Immature natural killer cell (primary cell): ENCODE measurements around the gene GLP1R. TPM values are rescaled to one million over a fixed set of nuclear protein-coding genes. Genes with fewer than 3 reads are reported as not detected.

Experiments used
- DNase-seq, 3 donors: peaks; one replicate each; pipeline ENCODE4 v3.0.0; 2022; ENCODE audit warnings: mixed read lengths in 1 of 3
- H3K27ac Mint-ChIP-seq, 6 donors: one replicate each; pipeline ENCODE4 v1.8.0; 2020; ENCODE audit warnings: mixed read lengths in 6 of 6, mild to moderate bottlenecking in 5 of 6, inconsistent platforms in 4 of 6, moderate library complexity in 3 of 6
- H3K27me3 Mint-ChIP-seq, 3 donors: one replicate each; pipeline ENCODE4 v1.8.0; 2020 to 2021; ENCODE audit warnings: low read depth in 3 of 3, mild to moderate bottlenecking in 3 of 3, mixed read lengths in 3 of 3, moderate library complexity in 3 of 3, inconsistent platforms in 1 of 3
- H3K36me3 Mint-ChIP-seq, 3 donors: one replicate each; pipeline ENCODE4 v1.8.0; 2020; ENCODE audit warnings: mixed read lengths in 3 of 3, inconsistent platforms in 2 of 3, mild to moderate bottlenecking in 2 of 3
- H3K4me1 Mint-ChIP-seq, 2 donors: one replicate each; pipeline ENCODE4 v1.8.0; 2020; ENCODE audit warnings: inconsistent platforms in 2 of 2, mild to moderate bottlenecking in 2 of 2, mixed read lengths in 2 of 2, moderate library complexity in 1 of 2
- H3K4me3 Mint-ChIP-seq, 5 donors: one replicate each; pipeline ENCODE4 v1.8.0; 2020; ENCODE audit warnings: mild to moderate bottlenecking in 5 of 5, mixed read lengths in 5 of 5, inconsistent platforms in 3 of 5, moderate library complexity in 3 of 5
- H3K9me3 Mint-ChIP-seq, 6 donors: one replicate each; pipeline ENCODE4 v1.8.0; 2020; ENCODE audit warnings: mild to moderate bottlenecking in 6 of 6, mixed read lengths in 6 of 6, inconsistent platforms in 4 of 6, moderate library complexity in 3 of 6
- polyA plus RNA-seq, 3 donors: library from polyadenylated mRNA; unstranded; fragments of 300-500 nt; fragmentation: Illumina TruSeq; gene quantifications; one replicate each; pipeline ENCODE4 v1.2.3, GENCODE V29; 2021

Gene GLP1R
- polyA plus RNA-seq, 3 donors from 2014 or later: 0.87 TPM; not detected in 2

GRCh38 chr6:39061182-39061581 is 12.6 kb downstream of the GLP1R start:
- Mint-ChIP-seq H3K27ac (no peak overlapping the region), H3K27me3 (peaks cover 0 to 2% (median 0%) of the 10 kb centered on the region in 3 donors), H3K9me3 (no peaks in the 10 kb centered on the region), H3K4me1 (peaks cover 8 to 9% of the 10 kb centered on the region in 2 donors), H3K36me3 (no peaks in the 10 kb centered on the region), H3K4me3 (no peak overlapping the region)
- no peak for DNase-seq

- no peak for DNase-seq
- Mint-ChIP-seq H3K36me3 (no peaks in the 10 kb centered on the region), H3K27me3 (peaks cover 0 to 2% (median 0%) of the 10 kb centered on the region in 3 donors), H3K9me3 (no peaks in the 10 kb centered on the region), H3K4me1 (peaks cover 8 to 9% of the 10 kb centered on the region in 2 donors), H3K4me3 (no peak overlapping the region), H3K27ac (no peak overlapping the region)
These were observed 13.0 kb downstream of the GLP1R start for GRCh38 chr6:39061588-39061987.

GRCh38 chr6:39062014-39062740 is 13.6 kb downstream of the GLP1R start:
- peaks cover 8 to 9% of the 10 kb centered on the region in 2 donors for H3K4me1 Mint-ChIP-seq
- H3K27me3 Mint-ChIP-seq: peaks cover 0 to 2% (median 0%) of the 10 kb centered on the region in 3 donors
- DNase-seq: no peak

GRCh38 chr6:39063526-39063925 is 14.9 kb downstream of the GLP1R start:
- H3K4me3 Mint-ChIP-seq: no peak overlapping the region
- peak overlapping the region in 1 of 6 donors; percentile 21 for H3K27ac Mint-ChIP-seq
- no peak for DNase-seq
- H3K36me3 Mint-ChIP-seq: no peaks in the 10 kb centered on the region
- H3K9me3 Mint-ChIP-seq: no peaks in the 10 kb centered on the region
- H3K4me1 Mint-ChIP-seq: peaks cover 0 to under 1% of the 10 kb centered on the region in 2 donors
- H3K27me3 Mint-ChIP-seq: peaks cover 0 to 2% (median 0%) of the 10 kb centered on the region in 3 donors

More at GRCh38 chr6:39062014-39062740, 13.6 kb downstream of the GLP1R start:
- Mint-ChIP-seq H3K9me3 (no peaks in the 10 kb centered on the region), H3K36me3 (no peaks in the 10 kb centered on the region), H3K4me3 (no peak overlapping the region), H3K27ac (no peak overlapping the region)

GRCh38 chr6:39065561-39065960 is 17.0 kb downstream of the GLP1R start:
- peaks cover 0 to 2% (median 0%) of the 10 kb centered on the region in 3 donors for H3K27me3 Mint-ChIP-seq
- H3K36me3 Mint-ChIP-seq: no peaks in the 10 kb centered on the region
- no peak overlapping the region for H3K27ac Mint-ChIP-seq
- no peak overlapping the region for H3K4me3 Mint-ChIP-seq
- H3K9me3 Mint-ChIP-seq: no peaks in the 10 kb centered on the region
- no peaks in the 10 kb centered on the region for H3K4me1 Mint-ChIP-seq
- DNase-seq: no peak

GRCh38 chr6:39068391-39068790 is 19.8 kb downstream of the GLP1R start:
- Mint-ChIP-seq H3K4me3 (no peak overlapping the region), H3K27me3 (peaks cover 0 to 5% (median 4%) of the 10 kb centered on the region in 3 donors)
- DNase-seq: no peak

GRCh38 chr6:39072830-39073229 is 24.2 kb downstream of the GLP1R start:
- H3K36me3 Mint-ChIP-seq: no peaks in the 10 kb centered on the region
- no peak overlapping the region for H3K4me3 Mint-ChIP-seq
- peaks cover 0 to 2% (median 0%) of the 10 kb centered on the region in 6 donors for H3K9me3 Mint-ChIP-seq
- DNase-seq: no peak
- H3K27me3 Mint-ChIP-seq: peaks cover 0 to 5% (median 2%) of the 10 kb centered on the region in 3 donors
- H3K4me1 Mint-ChIP-seq: no peaks in the 10 kb centered on the region
- no peak overlapping the region for H3K27ac Mint-ChIP-seq

More at GRCh38 chr6:39068391-39068790, 19.8 kb downstream of the GLP1R start:
- H3K9me3 Mint-ChIP-seq: no peaks in the 10 kb centered on the region
- H3K27ac Mint-ChIP-seq: no peak overlapping the region
- H3K36me3 Mint-ChIP-seq: no peaks in the 10 kb centered on the region
- no peaks in the 10 kb centered on the region for H3K4me1 Mint-ChIP-seq

GRCh38 chr6:39073471-39074355 is 25.1 kb downstream of the GLP1R start:
- Mint-ChIP-seq H3K36me3 (no peaks in the 10 kb centered on the region), H3K27me3 (peaks cover 0 to 7% (median 2%) of the 10 kb centered on the region in 3 donors), H3K4me3 (no peak overlapping the region), H3K9me3 (peaks cover 0 to 2% (median 0%) of the 10 kb centered on the region in 6 donors), H3K4me1 (no peaks in the 10 kb centered on the region), H3K27ac (no peak overlapping the region)
- no peak for DNase-seq

GRCh38 chr6:39074486-39074885 is 25.9 kb downstream of the GLP1R start:
- Mint-ChIP-seq H3K9me3 (peaks cover 0 to 2% (median 0%) of the 10 kb centered on the region in 6 donors), H3K27ac (no peak overlapping the region), H3K27me3 (peaks cover 0 to 7% (median 2%) of the 10 kb centered on the region in 3 donors), H3K36me3 (no peaks in the 10 kb centered on the region), H3K4me1 (no peaks in the 10 kb centered on the region), H3K4me3 (no peak overlapping the region)
- no peak for DNase-seq

- peaks cover 0 to 7% (median 2%) of the 10 kb centered on the region in 3 donors for H3K27me3 Mint-ChIP-seq
- no peaks in the 10 kb centered on the region for H3K4me1 Mint-ChIP-seq
- no peak overlapping the region for H3K27ac Mint-ChIP-seq
- no peaks in the 10 kb centered on the region for H3K36me3 Mint-ChIP-seq
- peaks cover 0 to 2% (median 0%) of the 10 kb centered on the region in 6 donors for H3K9me3 Mint-ChIP-seq
- no peak overlapping the region for H3K4me3 Mint-ChIP-seq
- DNase-seq: no peak
These were observed 26.6 kb downstream of the GLP1R start for GRCh38 chr6:39075010-39075686.

- Mint-ChIP-seq H3K36me3 (no peaks in the 10 kb centered on the region), H3K9me3 (peaks cover 0 to 2% (median 0%) of the 10 kb centered on the region in 6 donors), H3K4me1 (no peaks in the 10 kb centered on the region), H3K4me3 (no peak overlapping the region), H3K27ac (no peak overlapping the region), H3K27me3 (peaks cover 0 to 7% (median 2%) of the 10 kb centered on the region in 3 donors)
- DNase-seq: no peak
These were observed 27.4 kb downstream of the GLP1R start for GRCh38 chr6:39075807-39076622.

- no peak overlapping the region for H3K4me3 Mint-ChIP-seq
- H3K9me3 Mint-ChIP-seq: peaks cover 0 to 2% (median 0%) of the 10 kb centered on the region in 6 donors
- no peaks in the 10 kb centered on the region for H3K36me3 Mint-ChIP-seq
- H3K27ac Mint-ChIP-seq: peak overlapping the region in 1 of 6 donors; percentile 26
- no peaks in the 10 kb centered on the region for H3K4me1 Mint-ChIP-seq
- H3K27me3 Mint-ChIP-seq: peaks cover 0 to 2% (median 2%) of the 10 kb centered on the region in 3 donors
- no peak for DNase-seq
These were observed 28.3 kb downstream of the GLP1R start for GRCh38 chr6:39076623-39077535.
